Measurements from ENCODE around the gene PCSK6.

The PCSK6 gene

DNA sequence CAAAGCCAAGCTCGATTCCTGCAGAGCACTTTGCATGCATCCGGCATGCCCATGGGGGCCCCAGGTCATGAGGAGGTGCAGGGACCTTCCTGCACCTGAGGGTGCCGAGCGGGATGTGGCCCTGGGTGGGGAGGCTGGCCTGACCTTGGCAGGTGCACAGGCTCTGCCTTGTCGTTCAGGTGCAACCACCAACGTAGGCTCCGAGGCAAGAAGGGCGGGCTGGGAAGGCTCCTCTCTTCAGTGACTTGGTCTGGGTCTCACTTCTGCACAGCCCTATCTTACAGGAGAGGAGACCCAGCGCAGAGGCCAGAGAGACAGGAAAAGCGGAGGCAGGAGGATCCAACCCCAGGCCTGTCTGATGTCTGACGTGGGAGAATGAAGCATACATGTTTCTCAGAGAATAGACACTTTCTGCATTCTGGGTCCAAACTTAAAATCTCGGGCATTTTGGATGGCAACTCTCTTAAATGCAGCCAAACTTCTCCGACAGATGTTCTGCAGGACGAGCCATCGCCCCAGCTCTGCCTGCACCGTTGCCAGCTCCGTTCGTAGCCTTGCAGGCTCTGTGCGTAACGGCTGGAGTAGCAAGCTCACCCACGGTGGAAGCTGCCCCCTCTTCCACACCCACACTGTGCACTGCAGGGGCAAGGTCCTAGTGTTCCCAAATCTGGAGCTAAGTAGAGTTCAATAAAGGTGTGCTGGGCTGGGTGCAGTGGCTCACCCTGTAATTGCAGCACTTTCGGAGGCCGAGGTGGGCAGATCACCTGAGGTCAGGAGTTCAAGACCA, 133.6 kb downstream of the PCSK6 start:
- no peak for ATAC-seq
- no peak for DNase-seq

DNA sequence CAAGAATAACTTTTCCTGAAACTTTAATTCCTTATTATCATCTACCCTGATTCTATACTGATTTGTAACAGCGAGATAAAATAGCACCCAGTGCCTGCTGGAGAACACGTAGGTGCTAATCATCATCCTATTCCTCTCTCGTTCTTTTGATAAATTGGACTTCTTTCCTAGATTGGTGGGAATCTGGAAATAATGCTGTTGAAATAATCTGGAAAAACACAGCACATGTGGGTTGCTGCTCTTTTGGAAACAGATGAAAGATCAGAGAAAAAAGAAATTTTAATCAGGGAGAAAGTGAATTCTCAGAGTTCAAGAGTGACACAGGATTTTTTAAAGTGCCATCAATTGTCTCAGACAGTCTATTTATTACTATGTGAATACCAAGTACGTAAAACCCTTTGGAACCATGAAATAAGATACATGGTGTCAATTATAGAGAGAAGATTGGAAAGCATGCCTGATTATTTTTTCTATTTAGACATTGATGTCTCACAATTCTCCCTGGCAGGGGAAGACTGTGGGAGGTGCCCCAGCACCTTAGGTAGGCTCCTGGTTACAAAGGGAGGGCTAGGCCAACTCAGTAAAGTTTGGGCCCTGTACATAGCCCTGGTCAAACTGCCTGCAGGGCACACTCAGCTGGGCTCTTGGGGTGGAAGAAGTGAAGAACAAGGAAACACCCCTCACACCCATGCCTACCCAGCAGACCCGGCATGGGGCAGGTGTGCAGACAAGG, 134.4 kb downstream of the PCSK6 start:
- no peak for DNase-seq
- no peak for ATAC-seq

DNA sequence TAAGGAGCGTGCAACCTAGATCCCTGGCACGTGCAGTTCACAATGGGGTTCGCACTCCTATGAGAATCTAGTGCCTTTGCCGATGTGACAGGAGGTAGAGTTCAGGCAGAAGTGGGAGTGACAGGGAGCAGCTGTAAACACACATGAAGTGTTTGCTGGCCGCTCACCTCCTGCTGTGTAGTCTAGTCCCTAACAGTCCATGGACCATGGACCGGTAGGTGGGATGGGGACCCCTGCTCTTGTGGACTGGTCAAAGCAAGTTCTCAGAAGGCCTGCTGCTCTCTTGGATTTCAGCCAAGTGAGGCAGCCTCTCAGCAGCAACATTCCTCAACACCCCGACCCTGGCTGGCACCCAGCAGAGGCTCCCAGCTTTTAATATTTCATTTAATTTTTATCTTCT, 136.3 kb downstream of the PCSK6 start:
- ATAC-seq: no peak
- no peak for DNase-seq

DNA sequence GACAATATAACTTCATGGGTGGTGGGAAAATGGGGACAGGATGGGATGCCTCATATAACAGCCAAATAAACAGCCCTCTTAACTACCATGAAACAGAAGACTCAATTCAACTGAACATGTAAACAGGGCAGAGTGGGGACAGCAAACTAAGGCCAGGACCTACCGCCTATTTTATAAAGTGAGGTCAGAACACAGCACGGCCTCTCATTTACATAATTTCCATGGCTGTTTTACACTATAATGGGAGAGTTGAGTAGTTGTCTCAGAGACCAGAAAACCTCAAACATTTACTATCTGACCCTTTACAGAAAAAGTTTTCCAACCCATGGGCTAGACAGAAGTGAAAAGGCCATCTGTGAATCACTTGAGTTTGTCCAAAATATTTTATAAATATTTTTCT, 137.8 kb downstream of the PCSK6 start:
- DNase-seq (no peak), ATAC-seq (no peak)

DNA sequence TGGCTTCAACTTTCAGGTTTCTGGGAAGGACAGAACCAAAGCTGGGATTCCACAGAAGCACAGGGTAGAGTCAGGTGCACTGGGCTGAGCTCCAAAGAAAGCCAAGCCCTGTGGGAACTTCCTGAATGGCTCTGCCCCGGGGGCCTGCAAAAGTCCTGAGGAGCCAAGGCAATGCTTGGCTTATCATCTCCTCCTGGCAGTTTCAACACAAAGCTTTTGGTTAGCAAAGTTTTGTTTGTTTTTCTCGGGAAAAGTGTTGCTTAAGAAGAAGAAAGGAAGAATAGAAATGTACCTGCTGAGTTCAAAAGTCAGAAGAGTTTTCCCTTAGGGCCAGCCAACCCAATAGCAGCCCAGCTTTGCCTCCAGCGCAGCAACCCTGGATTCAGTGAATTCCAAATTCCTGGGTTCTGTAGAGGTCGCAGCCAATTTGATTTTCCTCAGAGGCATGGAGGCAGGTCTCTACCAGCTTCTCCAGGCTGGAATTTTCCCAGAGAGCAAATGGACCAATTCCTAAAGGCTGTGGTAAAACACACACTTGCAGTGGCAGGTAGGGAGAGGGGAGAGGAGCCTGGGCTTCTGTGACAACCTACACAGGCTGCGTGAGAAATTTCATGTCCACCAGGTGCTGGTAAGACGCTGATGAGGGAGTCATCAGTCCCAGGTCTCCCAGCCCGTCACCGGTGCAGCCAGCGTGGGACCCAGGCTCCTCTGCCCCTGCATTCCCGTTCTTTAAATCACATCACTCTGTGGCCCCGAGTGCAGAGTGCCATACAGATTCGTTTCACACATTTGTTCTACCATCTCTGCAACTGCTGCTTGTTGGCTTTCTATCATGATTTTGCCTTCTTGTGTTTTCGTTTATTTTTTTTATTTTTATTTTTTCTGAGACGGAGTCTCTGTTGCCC, 140.2 kb downstream of the PCSK6 start:
- DNase-seq (no peak), ATAC-seq (no peak)

DNA sequence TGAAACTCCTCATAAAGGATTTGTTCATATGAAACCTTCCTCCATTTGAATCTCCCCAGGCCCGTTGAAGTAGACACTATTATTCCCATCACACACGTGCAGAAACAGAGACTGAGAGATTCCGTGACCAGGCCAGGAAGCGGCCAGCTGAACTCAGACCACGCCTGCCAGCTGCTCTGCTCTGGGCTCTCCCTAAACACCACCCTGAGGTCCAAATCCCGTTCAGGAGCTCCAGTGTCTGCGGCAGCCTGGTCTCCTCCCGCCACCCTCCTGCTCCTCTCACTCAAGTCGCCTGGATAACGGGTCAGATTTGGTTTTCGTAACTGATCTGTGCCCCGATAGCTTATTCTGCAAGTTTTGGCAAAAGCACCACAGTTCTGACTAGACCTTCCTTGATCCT, 140.9 kb downstream of the PCSK6 start:
- DNase-seq (no peak), ATAC-seq (no peak)

DNA sequence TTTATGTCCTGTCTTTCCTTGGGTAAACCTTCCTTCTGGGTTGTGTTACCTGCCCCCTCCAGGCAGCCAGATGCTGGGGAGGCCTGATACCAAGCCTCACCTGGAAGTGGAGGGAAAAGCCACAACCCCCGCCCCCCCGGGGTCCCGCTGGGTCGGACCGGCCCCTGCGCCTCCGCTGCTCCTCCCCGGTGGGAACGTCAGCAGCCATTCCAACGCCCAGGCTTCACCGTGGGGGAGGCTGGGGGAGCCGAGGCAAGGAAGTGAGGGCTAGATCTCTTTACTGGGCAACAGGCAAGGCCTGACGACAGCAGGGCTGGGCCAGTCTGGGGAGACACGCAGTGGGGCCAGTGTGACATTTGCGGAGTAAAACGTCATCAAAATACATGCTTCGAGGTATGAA, 141.5 kb downstream of the PCSK6 start:
- no peak for ATAC-seq
- no peak for DNase-seq

DNA sequence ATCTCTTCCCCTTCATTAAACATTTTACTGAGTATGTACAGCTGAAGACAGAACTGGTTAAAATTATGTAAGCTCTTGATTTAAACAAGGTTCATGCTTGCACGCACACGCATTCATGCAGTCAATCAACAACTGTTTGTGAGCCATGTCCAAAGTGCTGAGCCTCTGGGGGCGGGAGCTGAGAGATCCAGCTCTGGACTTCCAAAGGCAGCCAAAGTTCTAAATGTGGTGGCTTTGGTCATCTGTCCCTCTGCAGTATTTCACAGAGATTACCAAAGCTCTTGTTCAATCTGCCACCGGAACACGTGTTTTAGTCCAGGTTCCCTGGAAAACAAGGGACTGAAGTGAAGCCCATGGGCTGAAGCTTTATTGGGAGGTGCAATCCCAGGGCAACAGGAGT, 142.1 kb downstream of the PCSK6 start:
- DNase-seq: no peak
- ATAC-seq: no peak

DNA sequence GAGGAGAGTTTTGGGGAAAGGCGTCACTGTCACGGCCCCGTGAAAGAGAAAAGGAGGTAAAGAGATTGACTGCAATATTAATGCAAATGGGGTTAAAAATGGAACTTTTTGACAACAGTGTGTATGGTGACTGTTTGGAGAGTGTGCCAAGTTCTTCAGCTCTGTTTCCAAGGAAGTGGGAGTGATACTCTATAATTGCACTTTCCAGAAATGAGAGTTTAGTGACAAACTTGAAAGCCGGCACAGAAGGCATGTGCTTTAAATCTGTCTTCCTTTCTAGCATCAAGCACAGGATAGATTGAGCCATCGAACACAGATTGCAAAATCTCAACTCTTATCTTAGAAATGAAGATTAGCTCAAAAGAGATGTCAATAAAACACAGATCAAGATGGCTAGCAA, 142.6 kb downstream of the PCSK6 start:
- DNase-seq (no peak), ATAC-seq (no peak)

DNA sequence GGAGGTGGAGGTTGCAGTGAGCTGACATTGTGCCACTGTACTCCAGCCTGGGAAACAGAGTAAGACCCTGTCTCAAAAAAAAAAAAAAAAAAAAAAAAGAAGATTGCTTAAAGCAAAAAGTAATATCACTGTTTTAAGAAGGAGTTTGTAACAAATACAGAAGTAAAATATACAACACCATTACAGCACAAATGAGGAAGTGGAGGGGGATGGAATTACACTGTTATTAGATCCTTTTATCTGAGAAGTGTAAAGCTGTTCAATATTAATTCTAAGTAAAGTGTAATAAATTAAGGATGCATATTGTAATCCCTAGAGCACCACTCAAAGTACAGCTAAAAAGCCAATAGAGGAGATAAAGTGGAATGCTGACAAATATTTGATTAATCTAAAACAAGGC, 147.5 kb downstream of the PCSK6 start:
- ATAC-seq (no peak), DNase-seq (no peak)

DNA sequence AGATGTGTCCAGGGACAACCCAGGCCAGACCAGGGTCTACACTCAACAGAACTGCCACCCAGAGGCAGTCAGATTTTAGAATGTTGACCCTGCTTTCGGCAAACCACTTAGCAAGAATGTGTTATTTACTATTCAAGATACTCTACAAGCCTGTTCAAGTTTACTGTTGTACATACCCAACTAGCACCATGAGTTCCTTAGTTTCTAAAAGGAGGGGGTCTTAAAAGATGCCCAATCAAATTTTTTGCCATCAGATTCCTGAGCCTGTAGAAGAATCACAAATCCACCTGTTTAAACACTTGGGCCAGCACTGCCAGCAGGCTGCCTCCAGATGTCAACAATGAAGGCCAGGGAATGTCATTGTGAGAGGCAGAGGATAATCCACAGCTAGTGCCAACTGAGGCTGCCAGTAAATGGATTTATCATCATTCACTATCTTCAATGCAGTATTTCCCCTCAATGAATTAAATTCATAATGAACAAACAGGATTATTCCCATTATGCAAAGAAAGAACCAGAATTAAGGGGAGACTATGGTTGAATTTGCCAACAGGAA, 150.9 kb downstream of the PCSK6 start:
- DNase-seq: no peak
- no peak for ATAC-seq

DNA sequence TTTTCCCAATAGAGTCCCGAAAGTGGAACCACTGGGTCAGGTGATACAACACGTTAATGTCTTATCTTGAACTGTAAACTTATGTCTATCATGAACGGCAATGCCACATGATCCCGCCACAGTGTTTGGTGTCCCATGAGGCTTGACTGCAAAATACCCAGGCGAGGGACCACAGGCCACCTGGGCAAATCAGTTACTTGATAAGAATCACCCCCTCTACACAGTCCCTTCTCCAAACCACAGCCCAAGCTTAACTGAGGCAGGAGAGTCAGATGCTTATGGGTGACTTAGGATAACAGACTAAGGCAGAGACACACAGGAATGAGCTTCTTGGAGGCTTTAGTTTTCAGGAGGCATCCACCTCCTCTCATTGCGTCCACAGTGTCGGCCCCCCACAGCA, 151.5 kb downstream of the PCSK6 start:
- DNase-seq: no peak
- ATAC-seq: no peak

DNA sequence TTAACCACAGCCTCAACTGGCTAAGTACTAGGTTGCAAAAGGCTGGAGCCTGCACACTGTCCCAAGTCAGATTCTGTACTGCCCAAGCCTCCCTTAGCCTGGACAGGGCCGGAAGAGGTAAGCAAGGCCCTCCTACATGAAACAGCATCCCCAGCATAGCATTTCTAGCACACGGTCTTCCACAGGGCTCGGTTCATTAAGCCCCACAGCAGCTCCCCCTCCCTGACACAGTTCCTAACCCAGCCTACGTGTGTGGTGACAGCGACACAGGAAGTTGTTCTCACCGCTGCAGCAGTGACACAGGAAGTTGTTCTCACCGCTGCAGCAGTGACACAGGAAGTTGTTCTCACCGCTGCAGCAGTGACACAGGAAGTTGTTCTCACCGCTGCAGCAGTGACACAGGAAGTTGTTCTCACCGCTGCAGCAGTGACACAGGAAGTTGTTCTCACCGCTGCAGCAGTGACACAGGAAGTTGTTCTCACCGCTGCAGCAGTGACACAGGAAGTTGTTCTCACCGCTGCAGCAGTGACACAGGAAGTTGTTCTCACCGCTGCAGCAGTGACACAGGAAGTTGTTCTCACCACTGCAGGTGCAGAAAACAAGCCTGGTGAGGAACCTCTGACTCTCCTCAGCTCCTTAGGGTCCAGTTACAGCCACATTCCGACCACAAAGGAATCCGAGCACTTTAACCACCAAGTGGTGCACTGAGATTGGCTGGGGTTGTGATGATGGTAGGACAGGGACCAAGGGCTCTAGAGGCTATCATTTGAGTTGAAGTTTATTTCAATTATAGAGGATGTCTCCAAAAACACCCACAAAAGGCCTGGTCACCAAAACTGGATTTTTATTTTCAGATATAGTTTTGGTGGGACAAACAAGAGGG, 155.4 kb downstream of the PCSK6 start:
- ATAC-seq (peak; percentile 81), DNase-seq (peak; percentile 60)

DNA sequence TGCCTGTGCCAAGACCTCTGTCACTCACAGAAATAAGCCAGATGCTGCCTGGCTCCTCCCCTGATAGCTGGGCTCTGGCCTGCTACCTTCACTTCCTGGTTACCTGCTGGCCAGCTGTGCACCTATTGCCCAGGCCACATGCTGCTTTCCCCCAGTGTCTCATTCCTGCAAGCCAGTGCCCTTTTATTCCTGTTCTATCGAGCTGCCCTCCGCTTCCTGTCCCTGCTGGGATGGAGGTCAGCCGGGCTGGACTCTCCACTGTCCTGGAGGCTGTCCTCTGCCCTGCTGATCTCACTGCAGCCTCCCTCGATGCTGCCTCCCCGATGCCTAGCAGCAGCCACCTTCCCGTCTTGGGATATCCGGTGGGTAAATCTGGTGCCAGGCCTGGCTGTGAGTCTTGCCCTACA, 157.4 kb downstream of the PCSK6 start:
- ATAC-seq: no peak
- no peak for DNase-seq

DNA sequence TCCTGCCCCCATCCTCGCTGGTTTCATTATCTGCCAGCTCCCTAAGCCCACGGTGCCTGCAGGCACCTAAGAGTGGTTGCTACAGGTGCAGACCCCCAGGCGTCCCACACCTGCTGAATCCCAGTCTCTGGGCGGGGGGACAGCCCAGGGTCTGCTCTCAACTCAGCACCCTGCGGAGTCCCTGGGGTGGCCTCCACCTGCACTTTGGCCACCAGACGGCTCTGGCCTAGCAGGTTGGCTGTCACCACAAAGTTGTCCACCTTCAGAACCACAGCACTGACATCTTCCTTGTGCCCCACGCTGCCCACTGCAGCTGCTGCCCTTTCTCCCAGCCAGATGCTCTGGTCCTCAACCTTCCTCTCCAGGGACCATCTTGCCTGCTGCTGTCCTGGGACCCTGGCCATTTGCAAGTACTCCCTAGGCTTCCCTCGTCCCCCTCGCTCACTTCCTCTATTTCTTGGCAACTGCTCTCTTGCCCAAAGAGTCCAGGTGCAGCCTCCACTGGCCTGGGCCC, 159.6 kb downstream of the PCSK6 start:
- ATAC-seq (no peak), DNase-seq (no peak)

DNA sequence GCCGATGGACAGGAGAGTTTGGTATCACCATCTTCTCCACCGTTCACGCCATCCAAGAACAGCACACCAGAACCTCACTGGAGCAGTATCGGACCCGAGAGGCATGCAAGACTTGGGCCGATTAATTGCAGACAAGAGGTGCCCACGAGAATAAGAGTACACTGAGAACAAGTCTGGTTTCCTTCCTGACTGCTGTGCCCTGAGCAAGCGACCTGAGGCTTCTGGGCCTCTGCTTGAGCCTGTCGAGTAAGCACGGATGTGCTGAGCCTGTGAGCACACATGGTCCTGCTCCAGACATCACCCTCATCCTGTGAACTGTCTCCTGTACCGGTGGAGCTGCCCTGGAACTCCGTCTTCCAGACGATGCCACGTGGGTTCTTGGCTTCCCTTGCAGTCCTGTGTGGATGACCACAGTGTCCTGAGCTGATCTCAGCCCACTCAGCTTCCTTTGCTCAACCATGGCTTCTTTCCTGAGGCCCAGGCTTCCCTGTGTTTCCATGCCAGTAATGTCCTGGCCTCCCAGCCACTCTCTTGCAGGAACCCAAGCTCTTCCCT, 160.1 kb downstream of the PCSK6 start:
- no peak for DNase-seq

DNA sequence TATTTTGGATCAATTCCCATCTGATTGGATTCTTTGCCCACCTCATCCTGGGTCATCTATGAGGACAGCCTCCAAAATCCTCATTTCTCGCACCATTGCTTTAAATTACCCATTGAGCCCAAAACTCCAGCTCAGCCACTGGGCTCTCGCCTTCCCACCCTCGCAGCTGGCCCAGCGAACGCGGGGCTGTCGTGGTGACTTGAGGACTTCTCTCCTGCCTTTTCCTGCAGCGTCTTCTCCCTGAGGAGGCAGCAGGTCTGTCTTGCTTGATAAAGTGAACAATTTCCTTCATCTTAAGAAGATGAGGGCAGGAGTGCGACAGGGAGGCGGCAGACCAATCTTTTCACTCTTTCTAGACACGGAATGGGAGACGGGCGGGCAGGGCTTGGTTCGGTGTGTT, 161.5 kb downstream of the PCSK6 start:
- no peak for ATAC-seq
- DNase-seq: no peak

More for the DNA sequence above, 160.1 kb downstream of the PCSK6 start:
- no peak for ATAC-seq

DNA sequence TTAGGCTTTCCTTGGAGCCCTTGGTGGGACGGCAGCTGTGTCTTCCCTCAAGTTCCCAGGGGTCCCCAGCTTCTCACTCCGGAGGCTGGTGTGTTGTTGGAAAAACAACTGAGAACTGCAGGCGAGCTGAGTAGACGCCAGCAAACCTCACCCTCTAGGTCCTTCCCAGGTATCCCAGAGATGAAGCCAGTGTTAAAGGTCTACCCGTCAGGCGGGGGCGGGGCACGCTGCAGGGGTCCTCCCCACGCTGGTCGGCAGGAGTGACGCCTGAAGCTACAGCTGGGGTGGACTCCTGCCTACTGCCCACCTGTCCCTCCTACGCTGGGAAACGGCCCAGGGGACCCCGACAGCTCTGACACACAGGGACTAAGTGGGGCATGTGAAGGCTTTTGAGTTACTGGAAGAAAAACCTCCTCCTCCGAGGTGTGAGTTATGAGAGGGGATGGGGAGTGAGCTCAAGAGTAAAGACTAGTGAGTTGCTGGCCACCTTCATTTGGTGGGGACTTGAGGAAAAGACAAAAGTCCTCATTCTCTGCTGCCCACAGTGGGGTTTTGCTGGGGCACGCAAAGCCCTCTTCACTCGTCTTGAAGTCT, 162.3 kb downstream of the PCSK6 start:
- no peak for DNase-seq
- ATAC-seq: no peak

DNA sequence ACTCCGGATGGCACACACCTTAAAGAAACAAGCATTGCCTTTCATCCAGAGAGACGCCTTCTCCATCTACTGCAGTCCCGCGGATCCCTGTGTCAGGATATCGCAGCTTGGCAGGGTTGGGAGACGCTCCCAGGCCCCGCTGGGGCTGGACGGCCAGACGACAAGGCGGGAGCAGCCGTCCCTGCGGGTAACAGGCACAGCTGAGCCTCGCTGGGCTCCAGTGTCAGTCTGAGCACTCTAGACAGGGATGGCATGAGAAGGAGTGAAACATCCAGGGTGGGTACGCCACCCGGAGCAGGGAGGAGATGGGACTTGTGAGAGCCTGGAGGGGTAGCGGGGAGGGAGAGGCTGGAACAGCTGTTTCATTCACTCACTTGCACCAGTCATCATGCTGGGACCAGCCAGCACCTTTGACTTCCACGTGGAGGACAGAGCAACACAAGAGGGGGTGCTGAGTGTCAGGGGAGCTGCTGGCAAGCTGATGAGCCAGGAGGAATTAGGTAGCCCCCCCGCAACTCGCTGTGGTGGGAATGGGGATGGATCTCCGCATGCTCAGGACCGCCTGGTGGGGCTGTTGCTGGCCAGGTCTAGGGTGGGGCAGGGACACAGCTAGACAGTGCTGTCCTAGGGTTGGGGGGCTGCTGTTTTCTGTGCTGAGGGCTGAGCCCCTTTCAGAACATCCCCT, 162.9 kb downstream of the PCSK6 start:
- DNase-seq (no peak), ATAC-seq (no peak)

DNA sequence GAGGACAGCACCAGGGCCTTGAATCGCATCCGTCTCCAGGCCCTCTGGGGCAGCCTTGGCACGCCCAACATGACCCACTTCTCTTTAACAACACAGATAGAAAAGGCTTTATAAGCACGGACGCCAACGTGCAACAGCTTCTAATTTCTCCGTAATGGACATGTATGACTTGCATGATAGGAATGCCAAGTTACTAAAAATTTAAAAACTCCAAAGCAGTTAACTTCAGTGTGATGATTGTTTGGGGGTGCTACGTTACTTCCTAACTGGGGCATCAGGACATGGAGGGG, 163.5 kb downstream of the PCSK6 start:
- ATAC-seq (no peak), DNase-seq (no peak)
